ENCODE measurements around the gene PSKH1. TPM values are rescaled to one million over a fixed set of nuclear protein-coding genes. Genes with fewer than 3 reads are reported as not detected.

Gene PSKH1
- total and polyA plus RNA-seq, 2 donors from 2014 or later, result 23.6 to 33.2 TPM

DNA sequence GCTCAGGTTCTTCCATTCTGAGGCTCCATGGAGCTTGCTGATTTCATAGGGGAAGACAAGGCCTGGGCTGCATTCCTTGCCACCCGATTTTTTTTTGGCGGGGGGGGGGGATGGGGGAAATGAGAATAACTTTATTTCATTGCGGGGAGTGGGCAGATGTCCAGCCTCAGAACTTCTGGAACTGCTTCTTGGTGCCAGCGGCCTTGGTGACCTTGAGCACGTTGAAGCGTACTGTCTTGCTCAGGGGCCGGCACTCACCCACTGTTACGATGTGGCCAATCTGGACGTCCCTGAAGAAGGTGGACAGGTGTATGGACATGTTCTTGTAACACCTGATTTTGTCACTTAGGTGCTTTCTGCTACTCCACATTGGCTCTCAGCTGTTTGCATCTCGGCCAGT is 37.3 kb upstream of the PSKH1 start:
- DNase-seq (no peak), FAIRE-seq (no peak)
- TF ChIP-seq, protein P1, sequence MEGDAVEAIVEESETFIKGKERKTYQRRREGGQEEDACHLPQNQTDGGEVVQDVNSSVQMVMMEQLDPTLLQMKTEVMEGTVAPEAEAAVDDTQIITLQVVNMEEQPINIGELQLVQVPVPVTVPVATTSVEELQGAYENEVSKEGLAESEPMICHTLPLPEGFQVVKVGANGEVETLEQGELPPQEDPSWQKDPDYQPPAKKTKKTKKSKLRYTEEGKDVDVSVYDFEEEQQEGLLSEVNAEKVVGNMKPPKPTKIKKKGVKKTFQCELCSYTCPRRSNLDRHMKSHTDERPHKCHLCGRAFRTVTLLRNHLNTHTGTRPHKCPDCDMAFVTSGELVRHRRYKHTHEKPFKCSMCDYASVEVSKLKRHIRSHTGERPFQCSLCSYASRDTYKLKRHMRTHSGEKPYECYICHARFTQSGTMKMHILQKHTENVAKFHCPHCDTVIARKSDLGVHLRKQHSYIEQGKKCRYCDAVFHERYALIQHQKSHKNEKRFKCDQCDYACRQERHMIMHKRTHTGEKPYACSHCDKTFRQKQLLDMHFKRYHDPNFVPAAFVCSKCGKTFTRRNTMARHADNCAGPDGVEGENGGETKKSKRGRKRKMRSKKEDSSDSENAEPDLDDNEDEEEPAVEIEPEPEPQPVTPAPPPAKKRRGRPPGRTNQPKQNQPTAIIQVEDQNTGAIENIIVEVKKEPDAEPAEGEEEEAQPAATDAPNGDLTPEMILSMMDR (IDR thresholded peaks at IDR 0.05; ENCODE audit: borderline replicate concordance, extremely low read depth, insufficient read depth), result no peak
- no peak overlapping the region for H3K9ac ChIP-seq (ENCODE audit: low read length in 3 of 3)
- H3K36me3 ChIP-seq (ENCODE audit: control insufficient read depth in 2 of 3, insufficient read depth in 3 of 3, low read length in 3 of 3), result peaks cover 0 to 5% (median 0%) of the 10 kb centered on the region in 3 donors
- H3K27ac ChIP-seq (ENCODE audit: low read depth in 2 of 2, low read length in 2 of 2), result no peak overlapping the region
- peaks cover 0 to 15% (median 13%) of the 10 kb centered on the region in 3 donors for H3K4me1 ChIP-seq (ENCODE audit: control insufficient read depth in 2 of 3, insufficient read depth in 2 of 3, low read depth in 1 of 3, low read length in 3 of 3)
- H3K4me3 ChIP-seq (ENCODE audit: low read length in 3 of 3), result no peak overlapping the region
- intact Hi-C loops (cut with DNase I), result no loop called here
- H3K9me3 ChIP-seq (ENCODE audit: control insufficient read depth in 2 of 3, insufficient read depth in 1 of 3, low read length in 3 of 3), result no peaks in the 10 kb centered on the region
- H3K27me3 ChIP-seq (ENCODE audit: control insufficient read depth, insufficient read depth, low read length), result no peaks in the 10 kb centered on the region

DNA sequence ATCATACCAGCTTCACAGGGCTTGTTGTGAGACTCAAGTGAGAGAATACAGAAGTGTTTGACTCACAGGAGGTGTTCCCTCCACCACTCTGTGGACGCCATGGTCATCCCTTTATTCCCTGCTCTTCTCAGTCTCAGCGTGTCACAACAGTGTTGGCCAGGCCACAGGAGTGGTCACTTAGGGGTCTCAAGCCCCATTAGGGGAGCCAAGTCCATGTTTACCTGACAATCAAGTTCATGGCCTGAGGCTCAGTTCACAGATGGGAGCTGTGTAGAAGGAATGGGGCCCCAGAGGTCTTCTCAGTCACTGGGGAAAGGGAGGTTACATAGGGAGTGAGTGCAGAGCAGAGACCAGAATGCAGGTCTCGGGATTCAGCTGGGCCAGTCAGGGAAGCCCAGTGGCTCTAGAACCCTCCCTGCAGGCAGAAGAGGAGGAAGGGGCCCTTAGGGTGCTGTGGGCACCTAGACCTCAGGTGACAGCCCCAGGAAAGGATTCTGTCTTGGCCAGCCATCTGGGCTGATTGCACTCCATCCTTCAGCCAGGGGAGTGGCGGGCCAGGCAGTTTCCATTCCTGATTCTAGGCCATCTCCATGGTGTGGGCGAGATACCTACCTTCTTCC is 36.0 kb upstream of the PSKH1 start:
- no peaks in the 10 kb centered on the region for H3K9me3 ChIP-seq (ENCODE audit: control insufficient read depth in 2 of 3, insufficient read depth in 1 of 3, low read length in 3 of 3)
- TF ChIP-seq, protein P1 (IDR thresholded peaks at IDR 0.05; ENCODE audit: borderline replicate concordance, extremely low read depth, insufficient read depth), result no peak
- FAIRE-seq, result no peak
- H3K36me3 ChIP-seq (ENCODE audit: control insufficient read depth in 2 of 3, insufficient read depth in 3 of 3, low read length in 3 of 3), result peaks cover 0 to 5% (median 0%) of the 10 kb centered on the region in 3 donors
- H3K27ac ChIP-seq (ENCODE audit: low read depth in 2 of 2, low read length in 2 of 2), result no peak overlapping the region
- peaks cover 0 to 15% (median 15%) of the 10 kb centered on the region in 3 donors for H3K4me1 ChIP-seq (ENCODE audit: control insufficient read depth in 2 of 3, insufficient read depth in 2 of 3, low read depth in 1 of 3, low read length in 3 of 3)
- intact Hi-C loops (cut with DNase I), result no loop called here
- H3K4me3 ChIP-seq (ENCODE audit: low read length in 3 of 3), result no peak overlapping the region
- no peak for DNase-seq
- no peak overlapping the region for H3K9ac ChIP-seq (ENCODE audit: low read length in 3 of 3)
- no peaks in the 10 kb centered on the region for H3K27me3 ChIP-seq (ENCODE audit: control insufficient read depth, insufficient read depth, low read length)

DNA sequence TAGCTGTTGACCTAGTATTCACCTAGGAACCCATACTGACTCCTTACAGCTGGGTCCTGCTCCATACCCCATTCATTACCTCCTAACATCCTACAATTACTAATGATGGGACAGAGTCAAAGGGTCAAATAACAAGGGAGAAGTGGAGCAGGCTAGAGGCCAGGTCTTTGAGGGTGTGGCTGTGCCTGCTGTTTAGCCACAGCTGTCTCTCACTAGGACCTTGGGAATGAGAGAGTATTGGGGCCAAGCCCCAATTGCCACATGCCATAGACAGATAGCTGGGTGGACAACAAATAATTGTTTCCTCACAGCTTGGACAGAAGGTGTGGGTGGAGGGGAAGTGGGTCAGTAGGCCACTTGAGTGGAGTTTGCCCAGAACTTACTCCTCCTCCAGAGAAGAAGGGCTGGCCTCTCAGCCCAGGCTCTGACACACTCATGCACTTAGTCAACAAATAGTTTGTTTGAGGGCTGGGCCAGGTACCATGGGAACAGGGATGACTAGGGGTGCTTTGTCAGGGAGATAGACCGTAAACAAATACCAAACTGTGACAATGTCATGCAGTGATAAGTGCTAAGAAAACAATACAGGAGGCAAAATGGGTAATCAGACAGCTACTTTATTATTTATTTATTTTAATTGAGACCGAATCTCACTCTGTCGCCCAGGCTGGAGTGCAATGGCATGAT is 35.4 kb upstream of the PSKH1 start:
- Histone ChIP-seq H3K9me3 (ENCODE audit: control insufficient read depth in 2 of 3, insufficient read depth in 1 of 3, low read length in 3 of 3) (no peaks in the 10 kb centered on the region), H3K27ac (ENCODE audit: low read depth in 2 of 2, low read length in 2 of 2) (no peak overlapping the region), H3K36me3 (ENCODE audit: control insufficient read depth in 2 of 3, insufficient read depth in 3 of 3, low read length in 3 of 3) (peaks cover 0 to 5% (median 0%) of the 10 kb centered on the region in 3 donors), H3K4me3 (ENCODE audit: low read length in 3 of 3) (no peak overlapping the region), H3K4me1 (ENCODE audit: control insufficient read depth in 2 of 3, insufficient read depth in 2 of 3, low read depth in 1 of 3, low read length in 3 of 3) (peaks cover 0 to 17% (median 15%) of the 10 kb centered on the region in 3 donors), H3K27me3 (ENCODE audit: control insufficient read depth, insufficient read depth, low read length) (no peaks in the 10 kb centered on the region), H3K9ac (ENCODE audit: low read length in 3 of 3) (no peak overlapping the region)
- TF ChIP-seq, protein P1 (IDR thresholded peaks at IDR 0.05; ENCODE audit: borderline replicate concordance, extremely low read depth, insufficient read depth), result no peak
- DNase-seq (peak in 4 of 5 donors; percentile 34 to 80 (median 56)), FAIRE-seq (no peak)
- intact Hi-C loops (cut with DNase I), result no loop called here
